Small intestine (tissue), 7 donors: ENCODE measurements around the gene GRIN3B. TPM values are rescaled to one million over a fixed set of nuclear protein-coding genes. Genes with fewer than 3 reads are reported as not detected.

Experiments
- DNase-seq, 2 donors: peaks; one replicate each; pipeline versions ENCODE4 v3.0.0 to v3.0.0-alpha.2; 2013
- FAIRE-seq: peaks from 2 replicates; lab custom pipeline; 2012; peaks lifted over from hg19 to GRCh38; lab: Jason Lieb, UNC
- H3K27ac ChIP-seq, 3 donors: one replicate each; pipeline ENCODE4 v1.5.1; 2013; ENCODE audit warnings: low read length in 2 of 3, mild to moderate bottlenecking in 2 of 3, control low read depth in 1 of 3, inconsistent platforms in 1 of 3, low read depth in 1 of 3, moderate library complexity in 1 of 3
- H3K27me3 ChIP-seq, 3 donors: one replicate each; pipeline ENCODE4 v1.6.1; 2013; ENCODE audit warnings: low read length in 3 of 3, inconsistent platforms in 1 of 3; ENCODE audit not compliant: control insufficient read depth in 3 of 3, insufficient read depth in 3 of 3
- H3K36me3 ChIP-seq, 3 donors: one replicate each; pipeline ENCODE4 v1.6.1; 2013; ENCODE audit warnings: low read length in 3 of 3, inconsistent platforms in 1 of 3, low read depth in 1 of 3, mild to moderate bottlenecking in 1 of 3, moderate library complexity in 1 of 3; ENCODE audit not compliant: control insufficient read depth in 3 of 3, insufficient read depth in 2 of 3
- H3K4me1 ChIP-seq, 3 donors: one replicate each; pipeline ENCODE4 v1.6.1; 2013; ENCODE audit warnings: low read length in 2 of 3, inconsistent platforms in 1 of 3, low read depth in 1 of 3, mild to moderate bottlenecking in 1 of 3, moderate library complexity in 1 of 3; ENCODE audit not compliant: control insufficient read depth in 3 of 3, insufficient read depth in 2 of 3
- H3K4me3 ChIP-seq, 3 donors: one replicate each; pipeline ENCODE4 v1.5.1; 2013; ENCODE audit warnings: low read length in 3 of 3, control low read depth in 1 of 3, inconsistent platforms in 1 of 3, low read depth in 1 of 3, mild to moderate bottlenecking in 1 of 3, moderate library complexity in 1 of 3
- H3K9me3 ChIP-seq, 2 donors: one replicate each; pipeline ENCODE4 v1.6.1; 2013; ENCODE audit warnings: low read depth in 1 of 2, low read length in 1 of 2; ENCODE audit not compliant: control insufficient read depth in 2 of 2, insufficient read depth in 1 of 2
- WGBS, 3 donors: extraction: QIAGEN DNeasy Blood & Tissue Kit; methylation state at CpG; one replicate each; pipeline ENCODE4 v1.1.7; 2013; 5-methylcytosine and 5-hydroxymethylcytosine counted together
- polyA plus RNA-seq, 4 donors: library from polyadenylated mRNA; stranded (reverse) in 3 of 4; unstranded in 1 of 4; fragments of 200-250 nt in 3 of 4; fragments of 120-200 nt in 1 of 4; gene quantifications; one replicate each; pipeline versions ENCODE4 v1.2.1 to v1.2.3, GENCODE V29; 2013
- donor health status: healthy with polysubstance abuse.
- donor health status: control.
- donor health status: control.
- donor health status: Bipolar disorder and iron deficiency.
- donor health status: healthy.

The GRIN3B gene
- polyA plus RNA-seq, 4 donors = 0.10 to 0.16 TPM; not detected in 2

DNA sequence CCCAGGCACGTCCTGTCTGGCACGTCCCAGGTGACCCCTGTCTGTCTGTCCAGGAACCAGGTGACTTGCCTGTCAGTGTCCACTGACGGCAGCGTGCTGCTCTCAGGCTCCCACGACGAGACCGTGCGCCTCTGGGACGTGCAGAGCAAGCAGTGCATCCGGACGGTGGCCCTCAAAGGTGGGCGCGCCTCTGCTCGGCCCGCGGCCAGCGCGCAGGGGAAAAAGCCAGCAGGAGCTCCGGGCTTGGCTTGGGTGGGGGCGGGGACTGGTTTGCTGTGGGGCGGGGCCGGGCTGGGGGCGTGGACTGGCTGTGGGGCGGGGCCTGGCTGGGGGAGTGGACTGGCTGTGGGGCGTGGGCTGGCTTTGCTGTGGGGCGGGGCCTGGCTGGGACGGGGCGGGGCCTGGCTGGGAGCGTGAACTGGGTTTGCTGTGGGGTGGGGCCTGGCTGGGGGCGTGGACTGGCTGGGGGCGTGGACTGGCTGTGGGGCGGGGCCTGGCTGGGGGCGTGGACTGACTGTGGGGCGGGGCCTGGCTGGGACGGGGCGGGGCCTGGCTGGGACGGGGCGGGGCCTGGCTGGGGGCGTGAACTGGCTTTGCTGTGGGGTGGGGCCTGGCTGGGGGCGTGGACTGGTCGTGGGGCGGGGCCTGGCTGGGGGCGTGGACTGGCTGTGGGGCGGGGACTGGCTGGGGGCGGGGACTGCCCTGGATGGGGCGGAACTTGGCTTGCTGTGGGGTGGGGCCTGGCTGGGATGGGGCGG, 8.9 kb upstream of the GRIN3B start:
- Histone ChIP-seq H3K4me3 (no peak overlapping the region), H3K9me3 (no peaks in the 10 kb centered on the region), H3K27ac (no peak overlapping the region), H3K27me3 (peaks cover 0 to 10% (median 3%) of the 10 kb centered on the region in 3 donors), H3K4me1 (peaks cover 0 to 5% (median 0%) of the 10 kb centered on the region in 3 donors), H3K36me3 (peaks cover 0 to 90% (median 4%) of the 10 kb centered on the region in 3 donors)
- peak in 1 of 2 donors; percentile 14 for DNase-seq
- 83 to 84% (median 84%) methylated on average over 30 to 47 of the region's 47 CpGs for WGBS, 3 donors
- no peak for FAIRE-seq

DNA sequence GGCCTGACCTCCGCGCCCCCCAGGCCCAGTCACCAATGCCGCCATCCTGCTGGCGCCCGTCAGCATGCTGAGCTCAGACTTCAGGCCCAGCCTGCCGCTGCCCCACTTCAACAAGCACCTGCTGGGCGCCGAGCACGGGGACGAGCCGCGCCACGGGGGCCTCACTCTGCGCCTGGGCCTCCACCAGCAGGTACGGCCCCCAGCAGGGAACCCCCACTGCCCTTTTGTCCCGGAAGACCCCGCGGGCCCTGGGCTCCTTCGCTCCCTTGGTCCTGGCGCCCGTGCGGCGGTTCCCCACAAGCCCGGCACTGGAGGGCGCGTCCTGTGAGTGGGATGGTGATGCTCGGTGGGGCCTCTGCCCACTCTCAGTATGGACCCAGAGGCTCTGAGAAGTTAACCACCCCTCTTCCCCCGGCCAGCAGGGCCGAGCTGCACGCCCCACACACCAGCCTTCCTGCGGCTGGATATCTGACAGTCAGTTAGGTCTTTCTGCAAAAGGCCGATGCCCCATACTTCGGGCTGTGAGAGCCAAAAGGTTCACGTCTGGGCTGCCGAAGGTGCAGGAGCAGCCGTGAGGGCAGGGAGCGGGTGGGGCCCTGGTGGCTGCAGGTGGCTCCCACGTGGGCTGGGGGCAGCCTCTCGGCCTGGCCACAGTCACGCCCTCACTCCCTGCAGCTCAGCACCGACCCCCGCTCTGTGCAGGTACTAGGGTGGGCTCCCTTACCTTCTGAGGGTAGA, 8.1 kb upstream of the GRIN3B start:
- Histone ChIP-seq H3K27me3 (peaks cover 0 to 18% (median 3%) of the 10 kb centered on the region in 3 donors), H3K4me1 (peaks cover 0 to 9% (median 0%) of the 10 kb centered on the region in 3 donors), H3K27ac (no peak overlapping the region), H3K36me3 (peaks cover 0 to 82% (median 0%) of the 10 kb centered on the region in 3 donors), H3K9me3 (no peaks in the 10 kb centered on the region), H3K4me3 (no peak overlapping the region)
- FAIRE-seq (no peak), DNase-seq (no peak)
- 89 to 94% (median 92%) methylated on average over 41 to 42 of the region's 42 CpGs for WGBS, 3 donors

DNA sequence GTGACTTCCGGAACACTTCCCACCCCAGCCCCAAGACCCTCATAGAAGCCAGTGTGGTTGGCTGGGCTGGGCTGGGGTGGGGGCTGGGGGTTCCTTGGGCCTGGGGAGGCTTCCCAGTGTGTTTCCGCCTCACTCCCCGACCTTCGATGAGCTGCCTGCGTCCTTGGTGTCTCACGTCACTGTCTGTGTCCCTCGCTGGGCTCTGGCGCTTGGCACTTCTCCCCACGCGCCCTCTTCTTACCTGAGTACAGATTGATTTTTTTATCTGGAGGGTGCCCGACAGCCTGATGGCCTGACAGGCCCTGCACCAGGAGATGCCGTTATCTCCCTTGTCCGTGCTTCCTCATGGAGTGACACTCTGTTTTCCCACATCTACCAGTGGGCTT, 7.6 kb upstream of the GRIN3B start:
- no peak for FAIRE-seq
- Histone ChIP-seq H3K9me3 (no peaks in the 10 kb centered on the region), H3K4me3 (no peak overlapping the region), H3K4me1 (peaks cover 0 to 9% (median 0%) of the 10 kb centered on the region in 3 donors), H3K27me3 (peaks cover 0 to 24% (median 5%) of the 10 kb centered on the region in 3 donors), H3K27ac (no peak overlapping the region), H3K36me3 (peaks cover 0 to 77% (median 0%) of the 10 kb centered on the region in 3 donors)
- no peak for DNase-seq
- 85 to 95% (median 93%) methylated on average over 13 of the region's 13 CpGs for WGBS, 3 donors

DNA sequence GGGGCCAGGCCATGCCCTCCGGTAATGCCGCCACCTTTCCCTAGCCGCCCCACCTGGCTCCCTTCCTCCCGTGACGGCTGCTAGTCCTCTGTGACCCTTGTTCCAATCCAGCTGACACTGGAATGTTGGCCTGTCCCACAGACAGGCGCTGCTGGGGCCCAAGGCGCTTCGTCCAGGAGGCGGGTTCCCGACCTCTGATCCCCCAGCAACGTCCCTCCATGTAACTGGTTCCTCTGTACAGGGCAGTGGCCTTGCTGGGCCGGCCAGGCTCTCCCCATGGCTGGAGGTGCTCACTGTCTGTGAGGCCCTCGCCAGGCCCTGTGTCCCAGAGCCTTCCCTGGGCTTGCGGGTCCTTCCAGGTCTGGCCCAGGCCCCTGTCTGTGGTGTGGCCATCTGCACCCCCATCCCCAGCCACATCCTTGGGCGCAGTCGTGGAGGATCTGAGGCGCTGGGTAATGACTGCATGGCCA, 6.8 kb upstream of the GRIN3B start:
- DNase-seq = no peak

DNA sequence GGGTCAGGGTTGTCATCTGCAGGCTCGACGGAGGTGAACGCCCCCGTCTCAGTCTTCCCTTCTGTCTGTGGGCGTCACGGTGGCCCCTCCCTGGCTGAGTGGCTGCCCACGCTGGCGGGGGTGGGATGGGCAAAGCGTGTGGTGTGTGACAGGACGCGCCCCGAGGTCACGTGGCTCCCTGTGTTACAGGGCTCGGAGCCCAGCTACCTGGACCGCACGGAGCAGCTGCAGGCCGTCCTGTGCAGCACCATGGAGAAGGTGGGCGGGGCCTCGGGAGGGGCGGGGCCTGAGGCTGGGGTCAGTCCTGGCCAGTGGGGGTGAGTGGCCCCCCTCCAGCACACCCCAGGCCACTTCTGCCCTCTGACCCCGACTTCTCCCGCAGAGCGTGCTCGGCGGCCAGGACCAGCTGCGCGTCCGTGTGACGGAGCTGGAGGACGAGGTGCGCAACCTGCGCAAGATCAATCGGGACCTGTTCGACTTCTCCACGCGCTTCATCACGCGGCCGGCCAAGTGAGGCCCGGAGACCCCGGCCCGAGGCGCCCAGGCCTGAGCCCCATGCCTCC, 6.3 kb upstream of the GRIN3B start:
- Histone ChIP-seq H3K27ac (no peak overlapping the region), H3K36me3 (peaks cover 0 to 64% (median 0%) of the 10 kb centered on the region in 3 donors), H3K27me3 (peaks cover 0 to 36% (median 14%) of the 10 kb centered on the region in 3 donors), H3K4me3 (no peak overlapping the region), H3K9me3 (no peaks in the 10 kb centered on the region), H3K4me1 (peaks cover 0 to 9% (median 0%) of the 10 kb centered on the region in 3 donors)
- DNase-seq = no peak
- FAIRE-seq = no peak
- WGBS, 3 donors = 88 to 96% (median 90%) methylated on average over 38 to 43 of the region's 43 CpGs

More for the DNA sequence above, 6.8 kb upstream of the GRIN3B start:
- Histone ChIP-seq H3K4me3 (no peak overlapping the region), H3K27me3 (peaks cover 0 to 31% (median 9%) of the 10 kb centered on the region in 3 donors), H3K4me1 (peaks cover 0 to 9% (median 0%) of the 10 kb centered on the region in 3 donors), H3K9me3 (no peaks in the 10 kb centered on the region), H3K27ac (no peak overlapping the region), H3K36me3 (peaks cover 0 to 70% (median 0%) of the 10 kb centered on the region in 3 donors)
- no peak for FAIRE-seq
- WGBS, 3 donors = 82 to 93% (median 89%) methylated on average over 17 of the region's 17 CpGs

DNA sequence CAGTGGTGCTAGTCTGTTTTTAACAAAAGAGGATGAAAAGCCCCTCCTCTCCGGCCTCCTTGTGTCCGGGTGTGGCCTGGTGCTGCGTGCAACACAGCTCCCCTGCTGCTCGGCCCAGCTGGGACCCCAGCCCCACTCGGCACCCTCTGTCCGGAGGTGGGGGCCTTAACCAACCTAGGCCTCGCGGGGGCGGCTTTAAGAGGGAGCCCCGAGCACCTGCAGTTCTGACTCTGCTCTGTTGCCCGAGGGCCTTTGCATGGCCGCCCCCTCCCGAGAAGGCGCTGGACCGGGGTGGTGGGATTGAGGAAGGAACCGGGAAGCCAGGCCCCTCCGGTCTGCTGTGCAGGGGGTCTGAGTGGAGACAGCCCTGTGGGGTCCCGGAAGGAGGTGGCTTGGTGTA, 5.7 kb upstream of the GRIN3B start:
- no peak for FAIRE-seq
- peaks cover 0 to 4% of the 10 kb centered on the region in 2 donors for H3K9me3 ChIP-seq
- peaks cover 0 to 58% (median 0%) of the 10 kb centered on the region in 3 donors for H3K36me3 ChIP-seq
- peaks cover 0 to 42% (median 16%) of the 10 kb centered on the region in 3 donors for H3K27me3 ChIP-seq
- H3K27ac ChIP-seq = no peak overlapping the region
- no peak overlapping the region for H3K4me3 ChIP-seq
- 90 to 94% (median 92%) methylated on average over 16 to 18 of the region's 18 CpGs for WGBS, 3 donors
- H3K4me1 ChIP-seq = peaks cover 0 to 9% (median 0%) of the 10 kb centered on the region in 3 donors
- no peak for DNase-seq

DNA sequence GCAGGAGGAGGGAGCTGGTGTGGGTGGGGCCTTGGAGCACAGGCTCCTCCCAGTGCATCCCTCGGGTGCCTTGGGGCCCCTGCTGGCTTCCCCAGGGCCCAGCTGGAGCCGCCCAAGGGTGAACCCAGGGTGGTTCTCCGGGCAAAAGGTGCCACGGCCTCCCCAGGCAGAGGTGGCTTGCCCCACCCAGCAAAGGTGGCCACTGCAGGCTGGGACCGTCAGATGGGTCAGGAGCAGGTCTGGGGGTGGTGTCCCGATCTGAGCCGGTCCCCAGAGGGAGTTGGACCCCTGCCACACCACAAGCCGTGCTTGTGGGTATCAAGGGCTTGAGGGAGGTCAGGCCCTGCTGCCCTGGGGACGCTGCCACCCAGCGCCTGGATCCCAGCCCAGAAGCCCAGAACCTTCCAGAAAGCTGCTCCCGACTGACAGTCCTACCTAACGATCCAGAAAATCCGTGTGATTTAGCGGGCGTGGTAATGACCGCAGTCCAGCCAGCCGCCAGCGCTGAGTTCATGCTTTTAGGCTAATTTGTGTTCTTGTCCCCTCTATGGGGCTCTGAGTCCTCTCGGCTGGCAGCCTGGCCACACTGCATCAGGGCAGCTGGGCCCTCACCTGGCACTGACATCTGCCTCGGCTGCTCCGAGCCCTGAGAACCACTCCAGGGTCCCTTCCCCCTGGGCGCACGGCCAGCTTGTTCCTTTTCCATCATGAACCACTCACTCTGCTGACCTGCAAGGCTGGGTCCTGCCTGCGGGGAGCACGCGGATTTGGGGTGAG, 5.0 kb upstream of the GRIN3B start:
- H3K4me1 ChIP-seq = peaks cover 0 to 9% (median 0%) of the 10 kb centered on the region in 3 donors
- peaks cover 0 to 5% of the 10 kb centered on the region in 2 donors for H3K9me3 ChIP-seq
- no peak overlapping the region for H3K4me3 ChIP-seq
- WGBS, 3 donors = 33 to 73% (median 49%) methylated on average over 23 to 26 of the region's 26 CpGs
- peaks cover 0 to 47% (median 16%) of the 10 kb centered on the region in 3 donors for H3K27me3 ChIP-seq
- H3K36me3 ChIP-seq = peaks cover 0 to 51% (median 0%) of the 10 kb centered on the region in 3 donors
- no peak overlapping the region for H3K27ac ChIP-seq
- FAIRE-seq (no peak), DNase-seq (no peak)
